GM13976 (cell line): ENCODE results near the gene TRIO.

ENCODE experiments used
- DNase-seq: peaks from one replicate; pipeline ENCODE4 v3.0.0; 2012; ENCODE audit warnings: low spot score
- CTCF ChIP-seq: IDR thresholded peaks from 2 replicates; pipeline ENCODE4 v1.5.1; 2012; ENCODE audit warnings: borderline replicate concordance, mild to moderate bottlenecking; ENCODE audit not compliant: insufficient read depth; ENCODE audit errors: extremely low read depth, missing control alignments, control extremely low read depth
- in situ Hi-C: fragments of 300-500 bp; cut with MboI; formaldehyde crosslinking; loops from one replicate; pipeline ENCODE4 v1.12.0; 2022; ENCODE audit warnings: low sequenced_read_pairs, mixed read lengths, inconsistent platforms; ENCODE audit not compliant: unreplicated experiment

The TRIO gene

DNA sequence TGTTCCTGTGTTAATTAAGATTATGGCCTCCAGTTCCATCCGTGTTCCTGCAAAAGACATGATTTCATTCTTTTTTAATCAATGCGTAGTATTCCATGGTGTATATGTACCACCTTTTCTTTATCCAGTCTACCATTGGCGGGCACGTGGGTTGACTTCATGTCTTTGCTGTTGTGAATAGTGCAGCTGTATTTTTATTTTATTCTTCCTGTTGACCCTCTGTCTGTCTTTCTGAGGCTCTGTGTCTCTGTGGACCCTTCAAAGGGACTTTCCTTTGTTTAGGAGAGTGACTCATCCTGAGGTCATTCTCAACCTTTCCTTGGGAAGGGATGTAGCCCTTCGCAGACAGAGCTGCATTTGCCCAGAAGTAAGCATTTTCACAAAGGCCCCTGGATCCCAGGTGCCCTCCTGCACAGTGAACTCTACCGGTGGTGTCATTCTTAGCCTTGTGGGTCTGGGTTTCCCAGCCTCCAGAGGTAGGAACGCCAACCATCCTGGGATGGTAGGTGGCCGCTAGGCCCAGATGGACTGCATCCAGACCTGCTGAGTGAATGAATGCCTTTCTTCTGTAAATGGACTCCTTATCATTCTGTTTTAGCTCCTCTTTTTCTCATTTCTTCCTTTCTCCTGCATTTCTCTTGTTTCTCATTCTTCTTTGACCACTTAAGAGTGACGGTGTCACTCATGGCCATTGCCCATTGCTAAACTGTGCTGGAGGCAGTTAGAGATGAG lies 22.4 kb downstream of the TRIO start:
- TF ChIP-seq CTCF = no peak
- in situ Hi-C loops = loop anchor here (25.0 kb wide), 1 partner anchor 497 kb away; the partner anchor contains the start of gene OTULIN
- DNase-seq = no peak

- no peak for TF ChIP-seq CTCF
- DNase-seq = no peak
- in situ Hi-C loops = loop anchor here (25.0 kb wide), 1 partner anchor 496 kb away; the partner anchor contains the start of gene OTULIN
Measured at GRCh38 chr5:14166437-14166836, 23.3 kb downstream of the TRIO start.

DNA sequence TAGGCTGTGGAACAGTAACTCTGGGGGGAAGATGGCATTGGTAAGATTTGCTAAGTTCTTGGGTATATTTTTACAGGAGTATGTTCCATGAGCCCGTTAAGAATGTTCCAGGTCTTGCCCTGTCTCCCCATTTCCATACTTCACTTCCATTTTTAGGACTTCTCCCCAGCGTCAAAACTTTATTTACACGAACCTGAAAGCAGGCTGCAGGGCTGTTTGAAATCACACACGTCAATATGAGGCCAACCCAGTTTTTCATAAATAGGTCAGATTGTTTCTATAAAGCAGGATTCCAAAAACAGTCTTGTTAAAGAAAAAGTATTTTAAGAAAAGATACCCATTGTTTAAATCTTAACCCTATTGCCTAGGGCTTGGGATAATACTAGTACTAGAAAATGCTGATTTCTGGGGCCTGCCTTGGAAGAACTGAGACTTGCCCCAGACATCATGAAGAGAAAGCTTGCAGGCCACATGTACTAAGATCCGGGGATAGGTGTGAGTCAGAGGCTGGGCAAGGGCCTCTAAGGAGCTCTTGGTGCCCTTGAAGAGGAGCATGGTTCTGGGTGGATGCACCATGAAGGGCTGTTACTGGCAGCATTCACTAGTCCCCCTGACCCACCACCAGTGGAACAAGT lies 24.2 kb downstream of the TRIO start:
- no peak for TF ChIP-seq CTCF
- in situ Hi-C loops = loop anchor here (25.0 kb wide), 1 partner anchor 495 kb away; the partner anchor contains the start of gene OTULIN
- DNase-seq = no peak

DNA sequence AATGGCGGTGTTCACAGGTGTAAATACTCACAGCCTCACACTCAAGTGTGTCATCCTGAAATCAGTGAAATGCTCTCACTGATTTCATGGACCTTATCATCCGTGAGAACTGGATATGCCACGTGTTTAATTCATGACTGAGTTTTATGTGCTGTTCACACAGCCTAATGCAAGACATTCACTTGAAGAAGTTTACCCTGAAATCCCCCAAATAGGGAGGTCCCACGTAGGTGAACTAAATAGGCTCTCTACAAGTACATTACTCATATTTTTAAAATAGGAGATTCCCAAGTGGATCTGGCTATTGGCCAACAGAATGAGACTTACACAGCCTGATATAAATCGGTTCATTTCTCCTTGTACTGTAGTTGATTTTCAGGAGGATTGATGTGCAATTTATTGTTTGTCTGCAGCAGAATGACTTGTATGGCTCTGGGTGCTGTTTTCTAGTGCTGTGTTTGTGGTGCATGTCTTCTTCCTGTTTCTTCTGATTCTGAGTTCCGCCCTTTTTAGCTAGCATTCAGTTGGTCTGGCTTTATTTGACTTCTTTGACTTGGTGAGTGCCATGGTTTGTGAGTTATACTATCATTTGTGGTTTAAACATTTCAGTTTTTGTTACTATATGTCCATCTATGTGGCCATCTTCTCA lies 25.1 kb downstream of the TRIO start:
- in situ Hi-C loops = loop anchor here (25.0 kb wide), 1 partner anchor 494 kb away; the partner anchor contains the start of gene OTULIN
- TF ChIP-seq CTCF = no peak
- no peak for DNase-seq

GRCh38 chr5:14168793-14169262 lies 25.7 kb downstream of the TRIO start:
- no peak for DNase-seq
- no peak for TF ChIP-seq CTCF
- in situ Hi-C loops = loop anchor here (25.0 kb wide), 1 partner anchor 493 kb away; the partner anchor contains the start of gene OTULIN

GRCh38 chr5:14171046-14171445 lies 27.9 kb downstream of the TRIO start:
- TF ChIP-seq CTCF = no peak
- DNase-seq = no peak
- in situ Hi-C loops = loop anchor here (25.0 kb wide), 1 partner anchor 491 kb away; the partner anchor contains the start of gene OTULIN
